NCI-H774 (cell line): ENCODE measurements around the gene DAD1.

Experiments
- DNase-seq: peaks from one replicate; lab custom pipeline; 2025; lab: John Stamatoyannopoulos, UW

Gene DAD1

GRCh38 chr14:22517117-22517720 is 71.8 kb downstream of the DAD1 start:
- DNase-seq: no peak

GRCh38 chr14:22515929-22516328 is 73.1 kb downstream of the DAD1 start:
- DNase-seq: no peak
